Calu3 (cell line): ENCODE results near the gene RASSF4. TPM values are rescaled to one million over a fixed set of nuclear protein-coding genes. Genes with fewer than 3 reads are reported as not detected.

ENCODE experiments used
- BruUV-seq: library from RNA; stranded (reverse); fragments of 400-500 nt; replicated peaks from 2 replicates; lab custom pipeline; 2021; lab: Mats Ljungman, UMichigan
- CTCF ChIA-PET: fragments of 300-600 bp; sonication (Branson Sonifier 250); formaldehyde crosslinking; loops from one replicate; lab custom pipeline; 2022; ENCODE audit warnings: antibody characterized with exemption; lab: Charles Lee
- DNase-seq: peaks from one replicate; pipeline ENCODE4 v3.0.0; 2022
- H3K27ac Mint-ChIP-seq: one replicate; pipeline ENCODE4 v1.8.0; 2022; ENCODE audit warnings: mixed read lengths; ENCODE audit not compliant: unreplicated experiment
- H3K27me3 Mint-ChIP-seq: one replicate; pipeline ENCODE4 v1.8.0; 2022; ENCODE audit warnings: mixed read lengths; ENCODE audit not compliant: unreplicated experiment
- H3K36me3 Mint-ChIP-seq: one replicate; pipeline ENCODE4 v1.8.0; 2022; ENCODE audit warnings: mild to moderate bottlenecking, moderate library complexity, mixed read lengths; ENCODE audit not compliant: insufficient read depth, unreplicated experiment
- H3K4me1 Mint-ChIP-seq: one replicate; pipeline ENCODE4 v1.8.0; 2022; ENCODE audit warnings: mild to moderate bottlenecking, low read depth, mixed read lengths; ENCODE audit not compliant: unreplicated experiment
- H3K4me3 Mint-ChIP-seq: one replicate; pipeline ENCODE4 v1.8.0; 2022; ENCODE audit warnings: mild to moderate bottlenecking, low read depth, moderate library complexity, mixed read lengths; ENCODE audit not compliant: unreplicated experiment
- H3K9me3 Mint-ChIP-seq: one replicate; pipeline ENCODE4 v1.8.0; 2022; ENCODE audit warnings: low read depth, mixed read lengths; ENCODE audit not compliant: unreplicated experiment
- intact Hi-C: fragments of 100-400 bp; cut with micrococcal nuclease; formaldehyde crosslinking; loops from one replicate; pipeline ENCODE4 v1.10.0; 2022; ENCODE audit not compliant: unreplicated experiment
- total RNA-seq: library from RNA; stranded (reverse); gene quantifications from 2 replicates; pipeline ENCODE4 v1.2.3, GENCODE V29; 2022
- TF ChIP-seq, protein P1 (sequence below): fragments of 200-600 bp; IDR thresholded peaks from one replicate; pipeline ENCODE4 v1.8.0; 2022; ENCODE audit warnings: antibody characterized with exemption; ENCODE audit not compliant: unreplicated experiment

Gene RASSF4
- total RNA-seq, 1 experiment from 2014 or later, result 2.2 TPM

DNA sequence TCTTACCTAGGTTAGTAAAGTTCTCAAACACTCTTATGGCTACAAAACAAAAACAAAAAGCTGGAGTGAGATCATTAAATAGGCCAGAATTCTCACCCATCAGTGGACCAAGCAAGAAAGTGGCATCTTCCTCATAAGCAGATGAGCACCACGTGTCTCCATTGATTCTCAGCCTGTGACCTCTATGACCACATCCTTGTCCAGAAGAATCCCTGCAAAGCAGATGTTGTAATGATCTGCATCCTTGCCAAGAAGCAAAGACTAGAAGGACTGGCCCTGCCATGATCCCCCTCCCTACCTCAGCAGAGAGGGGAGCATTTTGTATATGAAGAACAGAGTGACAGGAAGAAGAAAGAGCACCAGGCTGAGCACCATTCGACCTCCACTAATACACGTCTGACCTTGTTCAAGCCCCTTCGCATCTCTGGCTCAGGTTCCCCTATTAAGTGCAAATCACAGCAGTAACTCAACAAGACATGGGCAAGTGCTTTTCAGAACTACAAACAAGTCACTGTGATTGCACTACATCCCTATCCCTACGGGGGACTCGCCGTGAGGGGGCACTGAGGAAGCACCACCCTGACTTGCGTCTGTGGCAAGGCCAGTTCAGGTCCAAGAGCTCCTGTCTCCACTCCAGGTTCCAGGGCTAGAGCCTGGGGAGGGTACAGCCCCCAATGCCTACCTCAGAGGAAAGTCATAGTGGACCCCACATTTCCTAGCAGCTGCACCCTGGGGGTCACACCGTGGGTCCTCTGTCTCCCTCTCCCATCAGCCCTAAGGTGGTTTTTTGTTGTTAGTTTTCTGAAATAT is 22.2 kb upstream of the RASSF4 start:
- Mint-ChIP-seq H3K27me3 (no peaks in the 10 kb centered on the region), H3K4me3 (no peak overlapping the region), H3K36me3 (no peaks in the 10 kb centered on the region), H3K9me3 (peaks cover 4% of the 10 kb centered on the region), H3K27ac (no peak overlapping the region), H3K4me1 (peaks cover 17% of the 10 kb centered on the region)
- intact Hi-C loops, result loop anchor here (10.0 kb wide), 1 partner anchor 297 kb away; no protein-coding TSS in a partner anchor
- TF ChIP-seq, protein P1, sequence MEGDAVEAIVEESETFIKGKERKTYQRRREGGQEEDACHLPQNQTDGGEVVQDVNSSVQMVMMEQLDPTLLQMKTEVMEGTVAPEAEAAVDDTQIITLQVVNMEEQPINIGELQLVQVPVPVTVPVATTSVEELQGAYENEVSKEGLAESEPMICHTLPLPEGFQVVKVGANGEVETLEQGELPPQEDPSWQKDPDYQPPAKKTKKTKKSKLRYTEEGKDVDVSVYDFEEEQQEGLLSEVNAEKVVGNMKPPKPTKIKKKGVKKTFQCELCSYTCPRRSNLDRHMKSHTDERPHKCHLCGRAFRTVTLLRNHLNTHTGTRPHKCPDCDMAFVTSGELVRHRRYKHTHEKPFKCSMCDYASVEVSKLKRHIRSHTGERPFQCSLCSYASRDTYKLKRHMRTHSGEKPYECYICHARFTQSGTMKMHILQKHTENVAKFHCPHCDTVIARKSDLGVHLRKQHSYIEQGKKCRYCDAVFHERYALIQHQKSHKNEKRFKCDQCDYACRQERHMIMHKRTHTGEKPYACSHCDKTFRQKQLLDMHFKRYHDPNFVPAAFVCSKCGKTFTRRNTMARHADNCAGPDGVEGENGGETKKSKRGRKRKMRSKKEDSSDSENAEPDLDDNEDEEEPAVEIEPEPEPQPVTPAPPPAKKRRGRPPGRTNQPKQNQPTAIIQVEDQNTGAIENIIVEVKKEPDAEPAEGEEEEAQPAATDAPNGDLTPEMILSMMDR, result no peak
- no TSS peak for BruUV-seq
- no peak for DNase-seq
- CTCF ChIA-PET, result no interaction called here

DNA sequence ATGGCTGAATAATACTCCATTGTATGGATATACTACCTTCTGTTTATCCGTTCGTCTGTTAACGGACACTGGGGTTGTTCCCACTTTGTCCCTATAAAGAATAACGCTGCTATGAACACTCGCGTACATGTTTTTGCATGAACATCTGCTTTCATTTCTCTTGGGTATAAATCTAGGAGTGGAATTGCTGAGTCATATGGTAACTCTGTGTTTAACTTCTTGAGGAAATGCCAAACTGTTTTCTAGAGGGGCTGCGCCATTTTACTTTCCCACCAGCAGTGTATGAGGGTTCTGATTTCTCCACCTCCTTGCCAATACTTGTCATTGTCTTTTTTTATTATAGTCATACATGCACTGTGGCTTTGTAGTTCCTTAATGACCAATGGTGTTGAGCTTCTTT is 20.6 kb upstream of the RASSF4 start:
- H3K36me3 Mint-ChIP-seq, result no peaks in the 10 kb centered on the region
- DNase-seq, result no peak
- H3K9me3 Mint-ChIP-seq, result peaks cover 10% of the 10 kb centered on the region
- CTCF ChIA-PET, result interaction anchor here (1.4 kb wide), 1 partner anchor 63 kb away, joined by 3 read pairs; no protein-coding TSS in a partner anchor
- H3K27ac Mint-ChIP-seq, result no peak overlapping the region
- intact Hi-C loops, result loop anchor here (10.0 kb wide), 1 partner anchor 296 kb away; no protein-coding TSS in a partner anchor
- no peak overlapping the region for H3K4me3 Mint-ChIP-seq
- no peaks in the 10 kb centered on the region for H3K27me3 Mint-ChIP-seq
- no TSS peak for BruUV-seq
- H3K4me1 Mint-ChIP-seq, result peaks cover 17% of the 10 kb centered on the region
- TF ChIP-seq, protein P1, result no peak

DNA sequence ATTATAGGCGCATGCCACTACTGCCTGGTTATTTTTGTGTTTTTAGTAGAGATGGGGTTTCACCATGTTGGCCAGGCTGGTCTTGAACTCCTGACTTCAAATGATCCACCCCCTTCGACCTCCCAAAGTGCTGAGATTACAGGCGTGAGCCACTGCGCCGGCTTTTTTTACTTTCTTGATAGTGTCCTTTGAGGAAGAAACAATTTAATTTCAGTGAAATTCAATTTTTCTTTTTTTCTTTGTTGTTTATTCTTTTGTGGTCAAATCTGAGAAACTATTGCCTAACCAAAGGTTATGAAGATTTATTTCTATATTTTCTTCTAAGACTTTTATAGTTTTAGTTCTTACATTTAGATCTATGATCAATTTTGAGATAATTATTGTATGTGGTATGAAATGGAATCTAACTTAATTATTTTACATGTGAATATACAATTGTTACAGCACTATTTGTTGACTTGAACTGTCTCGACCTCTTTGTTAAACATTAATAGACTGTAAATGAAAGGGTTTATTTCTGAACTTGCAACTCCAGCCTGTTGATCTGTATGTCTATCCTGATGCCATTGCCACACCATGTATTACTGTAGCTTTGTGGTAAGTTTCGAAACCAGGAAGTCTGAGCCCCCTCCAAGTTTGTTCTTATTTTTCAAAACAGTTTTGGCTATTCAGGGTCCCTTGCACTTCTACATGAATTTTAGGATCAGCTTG is 19.8 kb upstream of the RASSF4 start:
- intact Hi-C loops, result loop anchor here (2.0 to 10.0 kb wide), 2 partner anchors 35 to 295 kb away; no protein-coding TSS in a partner anchor
- H3K36me3 Mint-ChIP-seq, result no peaks in the 10 kb centered on the region

DNA sequence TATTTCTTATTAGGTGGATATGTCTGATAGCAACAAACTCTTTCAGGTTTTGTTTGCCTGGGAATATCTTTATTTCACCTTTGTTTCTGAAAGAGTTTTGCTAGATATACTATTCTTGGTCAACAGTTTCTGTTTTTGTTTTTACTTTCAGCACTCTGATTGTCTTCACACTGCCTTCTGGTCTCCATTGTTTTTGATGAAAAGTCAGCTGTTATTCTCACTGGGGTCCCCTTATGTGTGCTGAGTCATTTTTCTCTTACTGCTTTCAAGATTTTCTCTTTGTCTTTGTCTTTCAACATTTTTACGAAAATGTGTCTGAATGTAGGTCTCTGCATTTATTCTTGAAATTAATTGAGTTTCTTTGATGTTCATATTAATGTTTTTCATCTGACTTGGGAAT is 15.2 kb upstream of the RASSF4 start:
- DNase-seq, result no peak
- no peak overlapping the region for H3K4me3 Mint-ChIP-seq
- H3K36me3 Mint-ChIP-seq, result no peaks in the 10 kb centered on the region
- H3K9me3 Mint-ChIP-seq, result peaks cover 16% of the 10 kb centered on the region
- no peaks in the 10 kb centered on the region for H3K27me3 Mint-ChIP-seq
- TF ChIP-seq, protein P1, result no peak
- no TSS peak for BruUV-seq
- CTCF ChIA-PET, result no interaction called here
- peaks cover 12% of the 10 kb centered on the region for H3K4me1 Mint-ChIP-seq
- intact Hi-C loops, result no loop called here
- no peak overlapping the region for H3K27ac Mint-ChIP-seq

More for the DNA sequence above, 19.8 kb upstream of the RASSF4 start:
- CTCF ChIA-PET, result interaction anchor here (1.4 kb wide), 1 partner anchor 62 kb away, joined by 3 read pairs; no protein-coding TSS in a partner anchor
- no peak overlapping the region for H3K4me3 Mint-ChIP-seq
- no peak overlapping the region for H3K27ac Mint-ChIP-seq
- TF ChIP-seq, protein P1, result no peak
- H3K27me3 Mint-ChIP-seq, result no peaks in the 10 kb centered on the region
- peaks cover 18% of the 10 kb centered on the region for H3K9me3 Mint-ChIP-seq
- no TSS peak for BruUV-seq
- DNase-seq, result no peak
- peaks cover 17% of the 10 kb centered on the region for H3K4me1 Mint-ChIP-seq
